Peyer's patch (tissue), 4 donors: Measurements from ENCODE around the gene ABHD12. TPM values are rescaled to one million over a fixed set of nuclear protein-coding genes. Genes with fewer than 3 reads are reported as not detected.
"Not testable (repeated sequence)": the region's sequence is repeated elsewhere in the genome, so short reads cannot be mapped to it uniquely, and the experiment has no call there.

ENCODE experiments used
- DNase-seq, 3 donors: peaks; one replicate each; pipeline ENCODE4 v3.0.0-alpha.2; 2017 to 2019
- H3K27ac ChIP-seq, 4 donors: fragments of 200-600 bp; sonication (generic); one replicate each; pipeline ENCODE4 v1.5.1; 2016 to 2019
- H3K27me3 ChIP-seq, 2 donors: fragments of 200-600 bp; sonication (generic); one replicate each; pipeline ENCODE4 v1.5.1; 2019
- H3K36me3 ChIP-seq, 3 donors: fragments of 200-600 bp; sonication (generic); one replicate each; pipeline ENCODE4 v1.5.1; 2016 to 2019
- H3K4me1 ChIP-seq, 4 donors: fragments of 200-600 bp; sonication (generic); one replicate each; pipeline ENCODE4 v1.5.1; 2016 to 2019
- H3K4me3 ChIP-seq, 4 donors: fragments of 200-600 bp; sonication (generic); 1 replicate in 3 of 4; 2 replicates in 1 of 4; pipeline ENCODE4 v1.5.1; 2016 to 2019; ENCODE audit warnings: mild to moderate bottlenecking in 1 of 4
- H3K9me3 ChIP-seq, 4 donors: fragments of 200-600 bp; sonication (generic); one replicate each; pipeline ENCODE4 v1.5.1; 2016 to 2019; ENCODE audit warnings: mild to moderate bottlenecking in 1 of 4
- POLR2A ChIP-seq, 2 donors: fragments of 450-650 bp; IDR thresholded peaks; one replicate each; pipeline ENCODE4 v1.5.1; 2017; ENCODE audit warnings: antibody characterized with exemption in 2 of 2, mild to moderate bottlenecking in 2 of 2, moderate library complexity in 2 of 2
- total RNA-seq, 4 donors: library from RNA; depleted of rRNA; stranded (reverse); fragments of >200 nt; gene quantifications; one replicate each; pipeline ENCODE4 v1.1.0, GENCODE V29; 2016
- TF ChIP-seq, protein P1 (sequence below), 6 experiments: fragments of 450-650 bp in 4 of 6; fragments of 200-600 bp in 2 of 6; sonication (generic) in 1 of 6; IDR thresholded peaks; one replicate each; pipeline ENCODE4 v1.5.1; 2017 to 2019; ENCODE audit warnings: antibody characterized with exemption in 6 of 6, mild to moderate bottlenecking in 3 of 6, moderate library complexity in 1 of 6

ABHD12 gene
- total RNA-seq, 4 donors from 2014 or later: 46.2 to 95.4 (median 73.5) TPM

- H3K4me1 ChIP-seq: no peaks in the 10 kb centered on the region
- H3K9me3 ChIP-seq: no peaks in the 10 kb centered on the region
- H3K4me3 ChIP-seq: no peak overlapping the region
- peak; percentile 8 to 34 (median 21) for DNase-seq
- H3K27ac ChIP-seq: no peak overlapping the region
- peaks cover 0 to 57% (median 0%) of the 10 kb centered on the region in 3 donors for H3K36me3 ChIP-seq
- H3K27me3 ChIP-seq: no peaks in the 10 kb centered on the region
- TF ChIP-seq, protein P1, sequence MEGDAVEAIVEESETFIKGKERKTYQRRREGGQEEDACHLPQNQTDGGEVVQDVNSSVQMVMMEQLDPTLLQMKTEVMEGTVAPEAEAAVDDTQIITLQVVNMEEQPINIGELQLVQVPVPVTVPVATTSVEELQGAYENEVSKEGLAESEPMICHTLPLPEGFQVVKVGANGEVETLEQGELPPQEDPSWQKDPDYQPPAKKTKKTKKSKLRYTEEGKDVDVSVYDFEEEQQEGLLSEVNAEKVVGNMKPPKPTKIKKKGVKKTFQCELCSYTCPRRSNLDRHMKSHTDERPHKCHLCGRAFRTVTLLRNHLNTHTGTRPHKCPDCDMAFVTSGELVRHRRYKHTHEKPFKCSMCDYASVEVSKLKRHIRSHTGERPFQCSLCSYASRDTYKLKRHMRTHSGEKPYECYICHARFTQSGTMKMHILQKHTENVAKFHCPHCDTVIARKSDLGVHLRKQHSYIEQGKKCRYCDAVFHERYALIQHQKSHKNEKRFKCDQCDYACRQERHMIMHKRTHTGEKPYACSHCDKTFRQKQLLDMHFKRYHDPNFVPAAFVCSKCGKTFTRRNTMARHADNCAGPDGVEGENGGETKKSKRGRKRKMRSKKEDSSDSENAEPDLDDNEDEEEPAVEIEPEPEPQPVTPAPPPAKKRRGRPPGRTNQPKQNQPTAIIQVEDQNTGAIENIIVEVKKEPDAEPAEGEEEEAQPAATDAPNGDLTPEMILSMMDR (IDR thresholded peaks at IDR 0.05): no peak
- TF ChIP-seq POLR2A (IDR thresholded peaks at IDR 0.05): no peak
These were observed 121.4 kb downstream of the ABHD12 start for GRCh38 chr20:25269057-25269832.

- not testable (repeated sequence) for H3K27me3 ChIP-seq, H3K9me3 ChIP-seq, H3K4me3 ChIP-seq
- peak overlapping the region in 2 of 4 donors; percentile 16 to 42 for H3K27ac ChIP-seq
- DNase-seq: peak in 1 of 3 donors; percentile 7
- H3K4me1 ChIP-seq: peaks cover 0 to 37% (median 0%) of the 10 kb centered on the region in 4 donors
- H3K36me3 ChIP-seq: peaks cover 0 to 23% (median 0%) of the 10 kb centered on the region in 3 donors
These were observed 129.7 kb downstream of the ABHD12 start for GRCh38 chr20:25260770-25261437.

- peak in 2 of 3 donors; percentile 14 to 51 for DNase-seq
- peaks cover 0 to 45% (median 2%) of the 10 kb centered on the region in 4 donors for H3K4me1 ChIP-seq
- H3K27ac ChIP-seq: peak overlapping the region in 2 of 4 donors; percentile 32 to 56
- H3K36me3 ChIP-seq: peaks cover 0 to 27% (median 0%) of the 10 kb centered on the region in 3 donors
- H3K9me3 ChIP-seq: no peaks in the 10 kb centered on the region
- TF ChIP-seq POLR2A (IDR thresholded peaks at IDR 0.05): no peak
- TF ChIP-seq, protein P1 (IDR thresholded peaks at IDR 0.05): peak in 3 of 6 experiments; percentile 6 to 30 (median 8)
- no peaks in the 10 kb centered on the region for H3K27me3 ChIP-seq
- H3K4me3 ChIP-seq: no peak overlapping the region
These were observed 130.8 kb downstream of the ABHD12 start for GRCh38 chr20:25259788-25260254.

- Histone ChIP-seq H3K27me3 (no peaks in the 10 kb centered on the region), H3K4me3 (no peak overlapping the region), H3K9me3 (no peaks in the 10 kb centered on the region), H3K4me1 (peaks cover 0 to 46% (median 2%) of the 10 kb centered on the region in 4 donors), H3K36me3 (peaks cover 0 to 27% (median 0%) of the 10 kb centered on the region in 3 donors), H3K27ac (peak overlapping the region in 2 of 4 donors; percentile 32 to 56)
- TF ChIP-seq POLR2A (IDR thresholded peaks at IDR 0.05): no peak
- TF ChIP-seq, protein P1 (IDR thresholded peaks at IDR 0.05): no peak
- DNase-seq: peak in 1 of 3 donors; percentile 33
These were observed 131.3 kb downstream of the ABHD12 start for GRCh38 chr20:25259358-25259757.

DNA sequence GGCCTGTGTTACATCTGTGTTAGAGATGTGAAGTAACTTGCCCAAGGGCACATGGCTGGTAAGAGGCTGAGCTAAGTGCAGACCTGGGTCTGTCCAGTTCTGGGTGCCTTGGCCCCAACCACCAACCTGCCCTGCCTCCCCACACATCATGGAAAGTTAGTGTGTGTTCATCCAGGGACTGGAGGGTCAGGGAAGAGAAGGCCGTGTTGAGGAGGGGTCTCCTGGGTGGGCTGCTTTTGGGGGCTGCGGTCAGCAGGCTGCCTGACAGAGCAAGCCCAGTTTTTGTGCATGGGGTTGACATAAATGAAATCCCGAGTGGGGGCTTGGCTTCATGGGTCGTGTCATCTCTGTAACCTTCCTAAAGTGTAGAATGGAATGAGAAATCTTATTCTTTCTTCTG lies 131.8 kb downstream of the ABHD12 start:
- no peak for DNase-seq
- no peak overlapping the region for H3K4me3 ChIP-seq
- H3K27ac ChIP-seq: peak overlapping the region in 2 of 4 donors; percentile 62 to 75
- H3K27me3 ChIP-seq: no peaks in the 10 kb centered on the region
- peaks cover 0 to 47% (median 2%) of the 10 kb centered on the region in 4 donors for H3K4me1 ChIP-seq
- peaks cover 0 to 27% (median 0%) of the 10 kb centered on the region in 3 donors for H3K36me3 ChIP-seq
- H3K9me3 ChIP-seq: no peaks in the 10 kb centered on the region
- no peak for TF ChIP-seq POLR2A (IDR thresholded peaks at IDR 0.05)
- TF ChIP-seq, protein P1 (IDR thresholded peaks at IDR 0.05): no peak

- H3K9me3 ChIP-seq: no peaks in the 10 kb centered on the region
- peak overlapping the region in 2 of 4 donors; percentile 62 to 75 for H3K27ac ChIP-seq
- H3K4me3 ChIP-seq: no peak overlapping the region
- no peak for DNase-seq
- peaks cover 0 to 51% (median 2%) of the 10 kb centered on the region in 4 donors for H3K4me1 ChIP-seq
- TF ChIP-seq POLR2A (IDR thresholded peaks at IDR 0.05): no peak
- TF ChIP-seq, protein P1 (IDR thresholded peaks at IDR 0.05): no peak
- H3K36me3 ChIP-seq: peaks cover 0 to 27% (median 0%) of the 10 kb centered on the region in 3 donors
- no peaks in the 10 kb centered on the region for H3K27me3 ChIP-seq
These were observed 132.2 kb downstream of the ABHD12 start for GRCh38 chr20:25258476-25258805.
